ENCODE results near the gene MUC20.
"Not testable (repeated sequence)": the region's sequence is repeated elsewhere in the genome, so short reads cannot be mapped to it uniquely, and the experiment has no call there.

MUC20 gene

GRCh38 chr3:195720831-195721506 lies at the start of gene MUC20:
TSS of gene MUC20 (plus strand) at chr3:195720978. CDS start at chr3:195721008, 30 bp downstream.
- not testable (repeated sequence) for DNase-seq

- not testable (repeated sequence) for DNase-seq
These were observed 49.5 kb upstream of the MUC20 start for GRCh38 chr3:195671283-195671682.

GRCh38 chr3:195673711-195674110 lies 47.1 kb upstream of the MUC20 start:
- not testable (repeated sequence) for DNase-seq

- DNase-seq = not testable (repeated sequence)
These were observed 42.3 kb upstream of the MUC20 start for GRCh38 chr3:195678391-195679015.

GRCh38 chr3:195680690-195681089 lies 40.1 kb upstream of the MUC20 start:
- DNase-seq = not testable (repeated sequence)

- DNase-seq = not testable (repeated sequence)
These were observed 39.2 kb upstream of the MUC20 start for GRCh38 chr3:195681458-195682103.

GRCh38 chr3:195682104-195682742 lies 38.6 kb upstream of the MUC20 start:
- DNase-seq = not testable (repeated sequence)

- DNase-seq = not testable (repeated sequence)
These were observed 36.9 kb upstream of the MUC20 start for GRCh38 chr3:195683722-195684526.

GRCh38 chr3:195684527-195685257 lies 36.1 kb upstream of the MUC20 start:
- not testable (repeated sequence) for DNase-seq

GRCh38 chr3:195686537-195687208 lies 34.1 kb upstream of the MUC20 start:
- peak; percentile 45 to 46 for DNase-seq

GRCh38 chr3:195687209-195687760 lies 33.5 kb upstream of the MUC20 start:
- DNase-seq = peak; percentile 45 to 59

- DNase-seq = not testable (repeated sequence)
These were observed 32.2 kb upstream of the MUC20 start for GRCh38 chr3:195688471-195689183.

GRCh38 chr3:195689184-195690070 lies 31.4 kb upstream of the MUC20 start:
- not testable (repeated sequence) for DNase-seq

GRCh38 chr3:195690951-195691350 lies 29.8 kb upstream of the MUC20 start:
- no peak for DNase-seq

GRCh38 chr3:195691596-195692353 lies 29.0 kb upstream of the MUC20 start:
- DNase-seq = not testable (repeated sequence)

GRCh38 chr3:195692354-195692685 lies 28.5 kb upstream of the MUC20 start:
- DNase-seq = no peak

- no peak for DNase-seq
These were observed 27.9 kb upstream of the MUC20 start for GRCh38 chr3:195692781-195693427.
